PFSK-1 (cell line): ENCODE results near the gene SLC15A1.

ENCODE experiments used
- FOXP2 ChIP-seq: optimal IDR thresholded peaks from 2 replicates; pipeline ENCODE3; 2011; ENCODE audit warnings: borderline replicate concordance, control low read depth, inconsistent platforms; ENCODE audit not compliant: insufficient read depth; ENCODE audit errors: extremely low read length, extremely low read depth
- POLR2AphosphoS5 ChIP-seq: IDR thresholded peaks from 2 replicates; pipeline ENCODE4 v1.6.1; 2012; ENCODE audit warnings: low read depth, mild to moderate bottlenecking, control low read depth, low read length, moderate library complexity
- REST ChIP-seq, 2 experiments: IDR thresholded peaks; 2 replicates each; pipeline versions ENCODE4 v1.6.1 to v1.8.0; 2011 to 2012; ENCODE audit warnings: low read depth in 2 of 2, low read length in 2 of 2, control low read depth in 1 of 2, inconsistent platforms in 1 of 2, mild to moderate bottlenecking in 1 of 2, moderate library complexity in 1 of 2; ENCODE audit not compliant: insufficient read depth in 1 of 2
- SIN3A ChIP-seq: IDR thresholded peaks from 2 replicates; pipeline ENCODE4 v1.6.1; 2012; ENCODE audit warnings: mild to moderate bottlenecking, low read length, moderate library complexity, borderline replicate concordance; ENCODE audit not compliant: insufficient read depth
- TAF1 ChIP-seq: IDR thresholded peaks from 2 replicates; pipeline ENCODE4 v1.6.1; 2012; ENCODE audit warnings: low read length, control low read depth, borderline replicate concordance; ENCODE audit not compliant: insufficient read depth

SLC15A1 gene

GRCh38 chr13:98740131-98740530 lies 12.3 kb downstream of the SLC15A1 start:
- TF ChIP-seq TAF1 (no peak), POLR2AphosphoS5 (no peak), SIN3A (no peak), FOXP2 (no peak), REST (IDR thresholded peaks at IDR 0.05; ENCODE audit: insufficient read depth in 1 of 2, low read depth in 2 of 2, low read length in 2 of 2) (no peak)

GRCh38 chr13:98738993-98739392 lies 13.5 kb downstream of the SLC15A1 start:
- no peak for TF ChIP-seq REST (IDR thresholded peaks at IDR 0.05; ENCODE audit: insufficient read depth in 1 of 2, low read depth in 2 of 2, low read length in 2 of 2)
- TF ChIP-seq FOXP2: no peak
- no peak for TF ChIP-seq SIN3A
- TF ChIP-seq TAF1: no peak
- TF ChIP-seq POLR2AphosphoS5: no peak

GRCh38 chr13:98738213-98738612 lies 14.3 kb downstream of the SLC15A1 start:
- no peak for TF ChIP-seq SIN3A
- TF ChIP-seq POLR2AphosphoS5: no peak
- no peak for TF ChIP-seq FOXP2
- no peak for TF ChIP-seq TAF1
- TF ChIP-seq REST (IDR thresholded peaks at IDR 0.05; ENCODE audit: insufficient read depth in 1 of 2, low read depth in 2 of 2, low read length in 2 of 2): no peak

- TF ChIP-seq SIN3A (no peak), FOXP2 (no peak), POLR2AphosphoS5 (no peak)
Observed at GRCh38 chr13:98731925-98732324, 20.5 kb downstream of the SLC15A1 start.

GRCh38 chr13:98731038-98731437 lies 21.4 kb downstream of the SLC15A1 start:
- TF ChIP-seq REST (IDR thresholded peaks at IDR 0.05; ENCODE audit: insufficient read depth in 1 of 2, low read depth in 2 of 2, low read length in 2 of 2) (no peak), SIN3A (no peak), POLR2AphosphoS5 (no peak), FOXP2 (no peak), TAF1 (no peak)
